ENCODE measurements around the gene VDR. TPM values are rescaled to one million over a fixed set of nuclear protein-coding genes. Genes with fewer than 3 reads are reported as not detected.

Gene VDR
- total RNA-seq, 1 experiment from 2014 or later, result 9.5 TPM

DNA sequence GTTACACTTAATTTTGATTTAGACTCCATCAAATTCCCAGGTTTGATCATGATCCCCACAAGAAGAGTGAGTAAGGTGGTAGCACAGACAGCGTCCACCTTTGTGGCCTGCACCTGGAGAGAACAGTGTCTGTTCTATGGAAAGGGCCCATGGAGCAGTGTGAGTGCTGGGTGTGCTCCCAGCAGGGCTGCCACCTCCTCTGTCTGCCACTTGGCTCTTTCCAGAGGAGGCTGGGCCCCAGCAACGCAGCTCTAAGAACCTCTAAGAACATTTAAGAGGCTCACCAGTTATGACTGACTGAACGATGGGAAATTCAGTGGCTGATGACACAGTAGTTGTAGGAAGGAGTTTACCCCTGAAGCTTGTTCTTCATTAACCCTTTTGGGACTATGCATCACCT is 17.3 kb downstream of the VDR start:
- POLR2A ChIA-PET, result no interaction called here
- Histone ChIP-seq H3K27ac (ENCODE audit: low read depth, low read length) (no peak overlapping the region), H2AFZ (ENCODE audit: low read depth, low read length, poor library complexity, severe bottlenecking) (no peak overlapping the region), H3K4me1 (ENCODE audit: control insufficient read depth in 1 of 2, insufficient read depth in 2 of 2, low read length in 2 of 2) (peaks cover 0 to 7% of the 10 kb centered on the region in 2 experiments; a peak in 1 of 4 replicates), H3K36me3 (ENCODE audit: control insufficient read depth in 1 of 2, insufficient read depth in 2 of 2, low read length in 2 of 2) (no peaks in the 10 kb centered on the region), H4K20me1 (ENCODE audit: insufficient read depth) (no peaks in the 10 kb centered on the region), H3K79me2 (ENCODE audit: insufficient read depth, low read length) (no peaks in the 10 kb centered on the region), H3K9me3 (ENCODE audit: control insufficient read depth in 1 of 2, insufficient read depth in 1 of 2, low read depth in 1 of 2, low read length in 2 of 2) (no peaks in the 10 kb centered on the region), H3K27me3 (ENCODE audit: insufficient read depth, low read length) (no peaks in the 10 kb centered on the region), H3K9ac (ENCODE audit: low read length) (no peak overlapping the region), H3K9me2 (ENCODE audit: insufficient read depth) (no peaks in the 10 kb centered on the region), H3K4me3 (replicated peaks in 1 of 2; ENCODE audit: low read depth in 1 of 2, low read length in 2 of 2) (no peak overlapping the region), H3K4me2 (ENCODE audit: low read length) (no peak overlapping the region)
- no peak for ATAC-seq
- no TSS peak for BruUV-seq (replicated peaks)
- TF ChIP-seq, protein P1, sequence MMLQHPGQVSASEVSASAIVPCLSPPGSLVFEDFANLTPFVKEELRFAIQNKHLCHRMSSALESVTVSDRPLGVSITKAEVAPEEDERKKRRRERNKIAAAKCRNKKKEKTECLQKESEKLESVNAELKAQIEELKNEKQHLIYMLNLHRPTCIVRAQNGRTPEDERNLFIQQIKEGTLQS (IDR thresholded peaks at IDR 0.05), result no peak
- no peak for TF ChIP-seq EZH2 (IDR thresholded peaks at IDR 0.05)
- TF ChIP-seq SRF (IDR thresholded peaks at IDR 0.05; ENCODE audit: low read depth), result no peak
- no peak for TF ChIP-seq CEBPB (IDR thresholded peaks at IDR 0.05; ENCODE audit: low read depth)
- no peak for TF ChIP-seq EZH2phosphoT487 (IDR thresholded peaks at IDR 0.05; ENCODE audit: borderline replicate concordance)
- RAD21 ChIA-PET (ENCODE audit: low non-redundant PET in 1 of 2, low total read pairs in 2 of 2, uncharacterized antibody in 2 of 2, unreplicated experiment in 2 of 2), result no interaction called here
- intact Hi-C loops (cut with micrococcal nuclease), result no loop called here
- no peak for DNase-seq (ENCODE audit: low read depth, low spot score)
- CTCF ChIA-PET, result no interaction called here

DNA sequence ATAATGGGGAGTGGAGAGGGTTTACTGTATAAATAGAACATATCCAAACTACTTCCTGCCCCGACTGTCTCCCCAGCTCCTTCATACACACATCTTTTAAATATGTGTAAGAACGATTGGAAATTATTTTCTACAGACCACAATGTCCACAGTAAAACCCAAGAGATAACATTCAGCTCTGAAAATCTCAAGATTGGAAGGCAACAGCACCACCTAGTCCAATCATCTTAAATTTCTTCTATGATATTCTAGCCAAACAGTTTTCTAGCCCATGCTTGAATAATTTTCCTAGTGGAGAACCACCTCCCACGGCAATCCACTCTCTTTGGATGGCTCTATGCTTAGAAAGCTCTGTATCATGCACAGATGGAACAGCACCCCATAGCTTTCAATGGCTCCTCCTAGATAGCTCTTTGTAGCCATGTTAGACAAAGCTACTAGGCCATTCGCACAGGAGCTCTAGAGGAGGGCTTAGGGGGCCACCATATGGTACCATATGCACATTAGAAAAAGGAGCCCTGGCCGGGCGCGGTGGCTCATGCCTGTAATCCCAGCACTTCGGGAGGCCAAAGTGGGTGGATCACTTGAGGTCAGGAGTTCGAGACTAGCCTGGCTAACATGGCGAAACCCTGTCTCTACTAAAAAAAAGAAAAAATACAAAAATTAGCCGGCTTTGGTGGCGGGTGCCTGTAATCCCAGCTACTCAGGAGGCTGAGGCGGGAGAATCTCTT is 18.1 kb downstream of the VDR start:
- RAD21 ChIA-PET (ENCODE audit: low non-redundant PET in 1 of 2, low total read pairs in 2 of 2, uncharacterized antibody in 2 of 2, unreplicated experiment in 2 of 2), result no interaction called here
- CTCF ChIA-PET, result interaction anchor here (1.5 kb wide), 1 partner anchor 48 kb away, joined by 4 read pairs; no protein-coding TSS in a partner anchor
- Histone ChIP-seq H3K4me2 (ENCODE audit: low read length) (no peak overlapping the region), H3K9me2 (ENCODE audit: insufficient read depth) (no peaks in the 10 kb centered on the region), H3K79me2 (ENCODE audit: insufficient read depth, low read length) (no peaks in the 10 kb centered on the region), H2AFZ (ENCODE audit: low read depth, low read length, poor library complexity, severe bottlenecking) (no peak overlapping the region), H3K9me3 (ENCODE audit: control insufficient read depth in 1 of 2, insufficient read depth in 1 of 2, low read depth in 1 of 2, low read length in 2 of 2) (no peaks in the 10 kb centered on the region), H3K9ac (ENCODE audit: low read length) (no peak overlapping the region), H3K27me3 (ENCODE audit: insufficient read depth, low read length) (no peaks in the 10 kb centered on the region), H3K4me3 (replicated peaks in 1 of 2; ENCODE audit: low read depth in 1 of 2, low read length in 2 of 2) (no peak overlapping the region), H4K20me1 (ENCODE audit: insufficient read depth) (no peaks in the 10 kb centered on the region), H3K27ac (ENCODE audit: low read depth, low read length) (no peak overlapping the region), H3K36me3 (ENCODE audit: control insufficient read depth in 1 of 2, insufficient read depth in 2 of 2, low read length in 2 of 2) (no peaks in the 10 kb centered on the region), H3K4me1 (ENCODE audit: control insufficient read depth in 1 of 2, insufficient read depth in 2 of 2, low read length in 2 of 2) (peaks cover 5 to 15% of the 10 kb centered on the region in 2 experiments; a peak in 3 of 4 replicates)
- BruUV-seq (replicated peaks), result no TSS peak
- POLR2A ChIA-PET, result no interaction called here
- no peak for ATAC-seq
- DNase-seq (ENCODE audit: low read depth, low spot score), result no peak
- intact Hi-C loops (cut with micrococcal nuclease), result no loop called here
- TF ChIP-seq, protein P2, sequence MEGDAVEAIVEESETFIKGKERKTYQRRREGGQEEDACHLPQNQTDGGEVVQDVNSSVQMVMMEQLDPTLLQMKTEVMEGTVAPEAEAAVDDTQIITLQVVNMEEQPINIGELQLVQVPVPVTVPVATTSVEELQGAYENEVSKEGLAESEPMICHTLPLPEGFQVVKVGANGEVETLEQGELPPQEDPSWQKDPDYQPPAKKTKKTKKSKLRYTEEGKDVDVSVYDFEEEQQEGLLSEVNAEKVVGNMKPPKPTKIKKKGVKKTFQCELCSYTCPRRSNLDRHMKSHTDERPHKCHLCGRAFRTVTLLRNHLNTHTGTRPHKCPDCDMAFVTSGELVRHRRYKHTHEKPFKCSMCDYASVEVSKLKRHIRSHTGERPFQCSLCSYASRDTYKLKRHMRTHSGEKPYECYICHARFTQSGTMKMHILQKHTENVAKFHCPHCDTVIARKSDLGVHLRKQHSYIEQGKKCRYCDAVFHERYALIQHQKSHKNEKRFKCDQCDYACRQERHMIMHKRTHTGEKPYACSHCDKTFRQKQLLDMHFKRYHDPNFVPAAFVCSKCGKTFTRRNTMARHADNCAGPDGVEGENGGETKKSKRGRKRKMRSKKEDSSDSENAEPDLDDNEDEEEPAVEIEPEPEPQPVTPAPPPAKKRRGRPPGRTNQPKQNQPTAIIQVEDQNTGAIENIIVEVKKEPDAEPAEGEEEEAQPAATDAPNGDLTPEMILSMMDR (IDR thresholded peaks at IDR 0.05 in 2 of 3, conservative IDR thresholded peaks at IDR 0.05 in 1 of 3; ENCODE audit: borderline replicate concordance in 1 of 3, insufficient read depth in 1 of 3, low read depth in 2 of 3, low read length in 2 of 3), result no peak
- no peak for TF ChIP-seq FOSL1 (IDR thresholded peaks at IDR 0.05; ENCODE audit: low read depth)
- TF ChIP-seq CEBPB (IDR thresholded peaks at IDR 0.05; ENCODE audit: low read depth), result no peak
- no peak for TF ChIP-seq TCF7L2 (IDR thresholded peaks at IDR 0.05; ENCODE audit: borderline replicate concordance, extremely low read depth, insufficient read depth, insufficient read length)
- no peak for TF ChIP-seq RAD21 (IDR thresholded peaks at IDR 0.05; ENCODE audit: low read depth)
- TF ChIP-seq, protein P1 (IDR thresholded peaks at IDR 0.05), result no peak
- TF ChIP-seq JUND (IDR thresholded peaks at IDR 0.05), result no peak
- TF ChIP-seq SIN3A (IDR thresholded peaks at IDR 0.05; ENCODE audit: low read depth), result no peak
- TF ChIP-seq SP1 (IDR thresholded peaks at IDR 0.05; ENCODE audit: low read depth), result no peak
- TF ChIP-seq POLR2AphosphoS5 (IDR thresholded peaks at IDR 0.05; ENCODE audit: low read depth, low read length), result no peak
- TF ChIP-seq, protein P3, sequence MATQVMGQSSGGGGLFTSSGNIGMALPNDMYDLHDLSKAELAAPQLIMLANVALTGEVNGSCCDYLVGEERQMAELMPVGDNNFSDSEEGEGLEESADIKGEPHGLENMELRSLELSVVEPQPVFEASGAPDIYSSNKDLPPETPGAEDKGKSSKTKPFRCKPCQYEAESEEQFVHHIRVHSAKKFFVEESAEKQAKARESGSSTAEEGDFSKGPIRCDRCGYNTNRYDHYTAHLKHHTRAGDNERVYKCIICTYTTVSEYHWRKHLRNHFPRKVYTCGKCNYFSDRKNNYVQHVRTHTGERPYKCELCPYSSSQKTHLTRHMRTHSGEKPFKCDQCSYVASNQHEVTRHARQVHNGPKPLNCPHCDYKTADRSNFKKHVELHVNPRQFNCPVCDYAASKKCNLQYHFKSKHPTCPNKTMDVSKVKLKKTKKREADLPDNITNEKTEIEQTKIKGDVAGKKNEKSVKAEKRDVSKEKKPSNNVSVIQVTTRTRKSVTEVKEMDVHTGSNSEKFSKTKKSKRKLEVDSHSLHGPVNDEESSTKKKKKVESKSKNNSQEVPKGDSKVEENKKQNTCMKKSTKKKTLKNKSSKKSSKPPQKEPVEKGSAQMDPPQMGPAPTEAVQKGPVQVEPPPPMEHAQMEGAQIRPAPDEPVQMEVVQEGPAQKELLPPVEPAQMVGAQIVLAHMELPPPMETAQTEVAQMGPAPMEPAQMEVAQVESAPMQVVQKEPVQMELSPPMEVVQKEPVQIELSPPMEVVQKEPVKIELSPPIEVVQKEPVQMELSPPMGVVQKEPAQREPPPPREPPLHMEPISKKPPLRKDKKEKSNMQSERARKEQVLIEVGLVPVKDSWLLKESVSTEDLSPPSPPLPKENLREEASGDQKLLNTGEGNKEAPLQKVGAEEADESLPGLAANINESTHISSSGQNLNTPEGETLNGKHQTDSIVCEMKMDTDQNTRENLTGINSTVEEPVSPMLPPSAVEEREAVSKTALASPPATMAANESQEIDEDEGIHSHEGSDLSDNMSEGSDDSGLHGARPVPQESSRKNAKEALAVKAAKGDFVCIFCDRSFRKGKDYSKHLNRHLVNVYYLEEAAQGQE (IDR thresholded peaks at IDR 0.05; ENCODE audit: low read depth), result no peak
- no peak for TF ChIP-seq ZFX (IDR thresholded peaks at IDR 0.05)

Data from HCT116 (cell line).